Mucosa of rectum (tissue), 2 donors: ENCODE data around the gene C17orf100.

Source experiments
- H3K27ac ChIP-seq, 2 donors: one replicate each; pipeline ENCODE4 v1.7.0; 2013; ENCODE audit warnings: inconsistent platforms in 2 of 2, low read depth in 2 of 2, low read length in 2 of 2
- H3K27me3 ChIP-seq, 2 donors: one replicate each; pipeline ENCODE4 v1.7.0; 2013; ENCODE audit warnings: low read length in 2 of 2; ENCODE audit not compliant: control insufficient read depth in 2 of 2, insufficient read depth in 2 of 2
- H3K36me3 ChIP-seq, 2 donors: one replicate each; pipeline ENCODE4 v1.7.0; 2013; ENCODE audit warnings: low read length in 2 of 2; ENCODE audit not compliant: control insufficient read depth in 2 of 2, insufficient read depth in 2 of 2
- H3K4me1 ChIP-seq, 2 donors: one replicate each; pipeline ENCODE4 v1.7.0; 2013; ENCODE audit warnings: low read length in 2 of 2, mild to moderate bottlenecking in 1 of 2; ENCODE audit not compliant: control insufficient read depth in 2 of 2, insufficient read depth in 2 of 2
- H3K4me3 ChIP-seq, 2 donors: one replicate each; pipeline ENCODE4 v1.7.0; 2013; ENCODE audit warnings: low read length in 2 of 2
- H3K9ac ChIP-seq, 2 donors: one replicate each; pipeline ENCODE4 v1.7.0; 2013; ENCODE audit warnings: low read length in 2 of 2, low read depth in 1 of 2, mild to moderate bottlenecking in 1 of 2
- H3K9me3 ChIP-seq, 2 donors: one replicate each; pipeline ENCODE4 v1.7.0; 2013; ENCODE audit warnings: low read length in 2 of 2; ENCODE audit not compliant: control insufficient read depth in 2 of 2
- donor health status: healthy.
- donor health status: Normal muscosa, but diverticular disease.

The C17orf100 gene

DNA sequence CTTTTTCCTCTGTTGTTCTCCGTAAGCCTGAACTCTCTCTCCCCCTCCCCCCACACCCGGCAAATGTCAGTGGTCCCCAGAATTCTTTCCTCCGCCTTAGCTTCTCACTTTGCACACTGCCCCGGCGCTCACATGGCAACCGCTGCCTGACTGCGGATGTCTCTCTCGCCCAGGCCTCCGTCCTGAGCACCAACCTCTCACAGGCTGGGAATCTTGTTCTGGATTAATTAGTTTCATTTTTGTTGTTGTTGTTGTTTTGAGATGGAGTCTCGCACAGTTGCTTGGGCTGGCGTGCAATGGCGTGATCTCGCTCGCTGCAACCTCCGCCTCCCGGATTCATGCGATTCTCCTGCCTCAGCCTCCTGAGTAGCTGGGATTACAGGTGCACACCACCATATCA is 16.7 kb downstream of the C17orf100 start:
- no peaks in the 10 kb centered on the region for H3K27me3 ChIP-seq
- no peaks in the 10 kb centered on the region for H3K9me3 ChIP-seq
- no peaks in the 10 kb centered on the region for H3K36me3 ChIP-seq
- H3K27ac ChIP-seq = no peak overlapping the region
- H3K4me3 ChIP-seq = no peak overlapping the region
- no peak overlapping the region for H3K9ac ChIP-seq
- peaks cover 2 to 3% of the 10 kb centered on the region in 2 donors for H3K4me1 ChIP-seq

DNA sequence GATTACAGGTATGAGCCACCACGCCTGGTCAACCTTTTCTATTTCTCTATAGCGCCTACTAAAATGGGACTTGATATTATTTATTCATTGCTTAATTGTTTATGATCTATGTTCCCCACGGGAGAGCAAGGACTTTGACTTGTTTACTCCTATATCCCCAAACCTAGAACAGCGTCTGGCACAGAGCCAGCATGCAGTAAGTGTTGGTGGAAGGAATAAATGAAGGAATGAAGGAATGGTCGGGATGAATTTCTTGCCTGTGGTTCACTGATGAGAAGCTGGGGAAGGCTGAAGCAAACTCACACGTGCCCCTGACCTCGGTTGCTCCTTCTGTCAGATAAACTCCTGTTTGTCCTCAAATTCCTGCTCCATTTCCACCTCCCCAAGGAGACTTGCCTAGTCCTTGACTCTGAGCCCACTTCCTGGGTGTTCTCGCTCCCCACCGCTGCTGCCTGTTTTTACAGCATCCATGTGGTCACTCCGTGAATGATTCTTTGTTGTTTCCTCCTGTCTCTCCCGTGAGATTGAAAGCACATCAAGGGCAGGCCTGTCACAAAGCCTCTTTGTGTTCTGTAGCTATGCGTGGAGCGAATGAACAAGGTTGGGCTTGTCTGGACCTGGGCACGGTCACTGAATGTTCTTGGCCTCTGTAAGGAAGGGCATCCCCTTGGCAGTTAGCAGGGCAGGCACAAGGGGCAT is 17.3 kb downstream of the C17orf100 start:
- no peaks in the 10 kb centered on the region for H3K36me3 ChIP-seq
- H3K4me1 ChIP-seq = peaks cover 2 to 3% of the 10 kb centered on the region in 2 donors
- H3K4me3 ChIP-seq = no peak overlapping the region
- no peak overlapping the region for H3K27ac ChIP-seq
- no peaks in the 10 kb centered on the region for H3K27me3 ChIP-seq
- no peak overlapping the region for H3K9ac ChIP-seq
- H3K9me3 ChIP-seq = no peaks in the 10 kb centered on the region

DNA sequence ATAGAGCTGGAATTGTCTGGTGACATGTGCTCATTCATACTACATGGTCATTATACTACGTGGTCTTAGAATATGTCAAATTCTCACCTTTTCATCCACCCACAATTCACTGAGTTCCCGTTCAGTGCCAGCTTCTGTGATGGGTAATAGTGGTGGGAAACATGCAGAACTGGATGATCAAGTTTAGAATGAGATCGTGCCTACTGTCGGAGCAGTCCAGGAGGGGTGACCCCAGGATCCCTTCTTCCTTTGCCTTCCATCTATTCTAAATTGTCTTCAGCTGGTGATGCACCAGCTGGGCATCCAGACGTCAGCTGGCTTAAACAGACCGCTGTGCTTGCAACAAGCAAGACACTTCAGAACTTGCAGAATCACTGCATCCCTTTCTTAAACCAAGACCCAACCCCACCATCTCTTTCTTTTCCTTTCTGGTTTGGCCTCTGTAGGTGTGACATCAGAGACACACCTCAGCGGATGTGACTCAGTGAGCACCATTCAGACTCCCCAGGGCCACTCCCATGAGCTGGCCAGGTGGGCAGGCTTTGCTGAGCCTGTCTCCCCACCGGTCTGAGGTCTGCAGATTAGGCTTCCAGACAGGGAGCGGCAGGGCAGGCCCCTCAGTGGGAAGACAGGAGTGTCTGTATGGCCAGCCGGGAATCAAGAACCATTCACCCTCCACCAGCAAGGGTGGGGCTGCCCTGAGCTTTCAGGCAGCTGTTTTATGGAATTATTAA is 18.1 kb downstream of the C17orf100 start:
- Histone ChIP-seq H3K9me3 (no peaks in the 10 kb centered on the region), H3K27ac (no peak overlapping the region), H3K9ac (no peak overlapping the region), H3K36me3 (no peaks in the 10 kb centered on the region), H3K4me1 (peaks cover 2 to 3% of the 10 kb centered on the region in 2 donors), H3K4me3 (no peak overlapping the region), H3K27me3 (no peaks in the 10 kb centered on the region)

DNA sequence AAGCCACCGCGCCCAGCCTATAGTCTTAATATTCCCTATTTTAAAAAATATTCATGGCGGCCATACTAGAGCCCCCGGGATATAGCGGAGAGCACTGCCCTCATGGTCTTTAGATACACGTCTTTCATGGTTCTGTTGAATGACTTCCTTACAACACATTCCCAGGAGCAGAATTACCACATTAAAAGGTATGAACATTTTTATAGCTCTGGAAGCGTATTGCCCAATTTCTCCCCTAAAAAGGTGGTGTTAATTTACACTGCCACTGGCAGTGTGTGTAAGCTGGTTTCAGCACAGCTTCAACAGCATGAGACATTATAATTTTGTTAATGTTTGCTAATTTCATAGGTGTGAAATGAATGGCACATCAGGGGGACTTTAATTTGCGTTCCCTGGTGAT is 19.0 kb downstream of the C17orf100 start:
- Histone ChIP-seq H3K4me3 (no peak overlapping the region), H3K9ac (no peak overlapping the region), H3K27me3 (no peaks in the 10 kb centered on the region), H3K27ac (no peak overlapping the region), H3K9me3 (no peaks in the 10 kb centered on the region), H3K36me3 (no peaks in the 10 kb centered on the region), H3K4me1 (peaks cover 2 to 3% of the 10 kb centered on the region in 2 donors)

DNA sequence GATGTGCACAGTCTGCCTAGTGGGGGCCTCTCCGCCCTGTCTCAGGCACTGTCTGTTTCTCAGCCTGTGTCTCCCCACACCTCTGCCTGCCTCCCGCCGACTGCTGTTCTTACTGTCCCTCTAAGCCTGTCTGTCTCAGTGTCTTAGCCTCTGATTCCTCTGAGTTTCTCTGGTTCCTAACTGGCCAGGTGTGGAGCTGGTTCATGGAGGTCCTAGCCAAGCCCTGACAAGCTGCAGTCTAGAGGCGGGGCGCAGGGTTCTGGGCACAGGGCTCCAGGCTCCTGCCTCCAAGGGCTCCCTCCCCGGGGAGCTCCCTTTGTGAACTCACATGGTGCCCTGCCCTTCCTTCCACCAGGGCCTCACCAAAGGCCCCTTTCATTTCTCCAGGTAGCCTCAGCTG is 19.4 kb downstream of the C17orf100 start:
- no peak overlapping the region for H3K4me3 ChIP-seq
- no peak overlapping the region for H3K9ac ChIP-seq
- H3K4me1 ChIP-seq = peaks cover 2 to 3% of the 10 kb centered on the region in 2 donors
- no peak overlapping the region for H3K27ac ChIP-seq
- H3K9me3 ChIP-seq = no peaks in the 10 kb centered on the region
- H3K36me3 ChIP-seq = no peaks in the 10 kb centered on the region
- no peaks in the 10 kb centered on the region for H3K27me3 ChIP-seq

DNA sequence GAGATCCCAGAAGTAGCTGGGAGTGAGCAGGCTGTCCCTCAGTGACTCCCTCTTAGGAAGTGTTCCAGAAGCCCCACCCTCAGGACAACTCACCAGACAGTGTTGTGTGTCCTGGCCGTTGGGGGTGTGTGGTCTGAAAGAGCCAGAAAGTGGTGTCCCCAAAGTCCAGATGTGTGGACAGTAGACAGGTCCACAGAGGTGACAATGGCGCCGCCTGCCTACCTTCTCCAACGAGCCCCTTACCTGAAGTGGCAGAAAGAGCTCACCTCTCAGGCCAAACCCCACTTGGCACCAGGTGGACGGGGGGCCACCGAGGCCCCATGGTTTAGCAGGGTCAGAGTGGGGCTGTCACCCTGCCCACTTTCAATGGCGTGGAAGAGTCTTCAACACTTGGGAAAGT is 19.9 kb downstream of the C17orf100 start:
- no peaks in the 10 kb centered on the region for H3K9me3 ChIP-seq
- peaks cover 0 to 1% of the 10 kb centered on the region in 2 donors for H3K27me3 ChIP-seq
- H3K4me1 ChIP-seq = no peaks in the 10 kb centered on the region
- no peaks in the 10 kb centered on the region for H3K36me3 ChIP-seq
- H3K9ac ChIP-seq = no peak overlapping the region
- H3K27ac ChIP-seq = no peak overlapping the region
- H3K4me3 ChIP-seq = no peak overlapping the region

DNA sequence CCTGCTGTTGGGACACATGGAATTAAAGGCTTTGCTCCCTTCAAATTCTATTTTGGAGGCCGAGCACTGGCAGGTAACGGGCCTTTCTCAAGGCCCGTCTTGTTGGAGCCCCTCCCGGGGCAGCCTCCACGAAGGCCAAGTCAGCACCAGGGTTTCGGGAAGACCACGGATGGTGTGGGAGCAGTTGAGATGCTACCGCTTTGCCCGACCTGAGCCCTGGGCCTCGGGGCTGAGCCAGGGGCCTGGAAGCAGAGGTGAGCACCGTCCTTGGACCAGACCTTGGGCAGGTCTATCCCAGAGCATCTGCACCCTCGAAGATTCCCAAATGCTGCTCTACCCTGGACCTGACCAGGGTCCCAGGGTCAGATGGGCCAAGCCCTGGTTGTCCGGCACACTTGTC is 23.0 kb downstream of the C17orf100 start:
- H3K9me3 ChIP-seq = no peaks in the 10 kb centered on the region
- H3K27me3 ChIP-seq = peaks cover 6 to 13% of the 10 kb centered on the region in 2 donors
- H3K36me3 ChIP-seq = no peaks in the 10 kb centered on the region
- no peaks in the 10 kb centered on the region for H3K4me1 ChIP-seq
- H3K9ac ChIP-seq = no peak overlapping the region
- no peak overlapping the region for H3K27ac ChIP-seq
- H3K4me3 ChIP-seq = no peak overlapping the region

DNA sequence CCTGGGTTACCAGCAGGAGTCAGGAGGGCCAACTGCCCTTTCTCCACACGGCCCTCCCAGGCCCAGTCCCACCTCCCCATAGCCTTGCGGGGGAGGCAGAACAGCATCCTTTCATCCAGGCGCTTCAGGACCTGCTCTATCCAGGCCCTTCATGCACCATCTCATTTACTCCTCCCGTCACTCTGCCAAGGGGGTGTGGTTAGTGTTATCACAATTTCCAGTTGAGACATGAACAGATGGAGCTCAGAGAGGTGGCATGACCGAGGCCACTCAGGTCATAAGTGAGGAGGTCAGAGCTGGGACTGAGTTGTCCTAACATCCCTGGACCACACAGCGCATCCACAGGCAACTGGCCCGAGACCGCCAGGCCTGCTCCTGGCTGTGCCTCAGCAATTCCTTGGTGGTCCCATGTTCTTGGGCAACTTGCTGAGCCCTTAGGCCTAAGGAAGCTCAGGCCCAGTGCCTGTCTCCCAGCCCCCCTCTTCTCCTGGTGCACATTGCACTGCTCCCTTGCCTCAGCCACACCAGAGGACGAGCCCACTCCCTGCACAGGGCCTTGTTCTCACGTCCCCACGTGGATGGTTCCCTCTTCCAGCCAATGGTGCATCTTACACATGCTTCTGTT is 23.8 kb downstream of the C17orf100 start:
- Histone ChIP-seq H3K27ac (no peak overlapping the region), H3K27me3 (peaks cover 6 to 13% of the 10 kb centered on the region in 2 donors), H3K9me3 (no peaks in the 10 kb centered on the region), H3K4me3 (no peak overlapping the region), H3K4me1 (no peaks in the 10 kb centered on the region), H3K9ac (no peak overlapping the region), H3K36me3 (no peaks in the 10 kb centered on the region)

DNA sequence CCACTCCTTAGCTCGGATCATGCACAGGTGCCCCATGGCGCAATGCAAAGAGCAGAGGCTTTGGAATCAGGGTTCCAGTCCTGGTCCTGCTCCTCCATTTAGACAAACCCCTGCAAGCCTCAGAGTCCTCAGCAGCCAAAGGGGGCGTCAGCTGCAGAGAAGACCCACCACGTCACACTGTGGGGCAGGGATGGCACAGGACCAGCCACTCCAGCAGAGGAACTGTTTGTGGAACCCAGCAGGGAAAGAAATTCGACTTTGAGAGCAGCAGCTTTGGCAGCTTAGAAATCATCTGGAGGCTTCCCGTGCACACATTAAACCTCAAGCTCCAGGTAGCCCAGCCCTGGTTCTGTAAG is 25.2 kb downstream of the C17orf100 start:
- Histone ChIP-seq H3K27ac (no peak overlapping the region), H3K36me3 (no peaks in the 10 kb centered on the region), H3K27me3 (peaks cover 6 to 13% of the 10 kb centered on the region in 2 donors), H3K9ac (no peak overlapping the region), H3K9me3 (no peaks in the 10 kb centered on the region), H3K4me3 (no peak overlapping the region), H3K4me1 (no peaks in the 10 kb centered on the region)

DNA sequence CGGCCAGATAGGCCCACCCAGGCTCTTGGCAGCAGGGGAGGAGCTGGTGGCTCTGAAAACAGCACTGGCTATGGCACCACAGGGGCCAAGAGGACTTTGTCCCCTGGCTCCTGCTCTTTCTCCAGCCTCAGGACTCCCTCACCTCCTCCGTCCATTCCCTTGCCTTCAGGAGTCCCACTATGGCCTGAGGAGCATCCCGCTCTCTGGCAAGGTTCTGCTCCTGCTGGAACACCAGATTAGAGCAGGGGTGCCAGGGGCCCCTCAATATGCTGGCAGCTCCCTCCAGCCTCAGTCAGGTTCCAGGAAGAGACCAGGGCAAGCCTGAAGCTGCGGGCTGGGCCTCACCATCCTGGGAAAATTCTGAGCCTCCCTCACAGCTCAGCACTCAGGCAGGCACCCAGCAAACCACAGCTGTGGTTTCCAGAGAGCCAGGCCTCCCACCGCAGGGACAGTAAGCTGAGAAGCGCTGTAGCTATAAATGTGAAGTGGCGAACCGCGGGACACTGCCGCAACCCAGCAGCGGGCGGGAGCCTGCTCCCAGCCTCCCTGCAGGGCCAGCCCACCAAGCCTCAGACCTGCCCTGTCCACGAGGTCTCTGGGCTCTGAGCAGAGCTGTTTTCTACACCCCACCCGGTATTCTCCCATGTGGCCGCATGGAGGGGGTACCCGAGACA is 25.7 kb downstream of the C17orf100 start:
- Histone ChIP-seq H3K4me3 (no peak overlapping the region), H3K9ac (no peak overlapping the region), H3K27me3 (peaks cover 6 to 14% of the 10 kb centered on the region in 2 donors)

More for the DNA sequence above, 25.7 kb downstream of the C17orf100 start:
- Histone ChIP-seq H3K36me3 (no peaks in the 10 kb centered on the region), H3K27ac (no peak overlapping the region), H3K9me3 (no peaks in the 10 kb centered on the region), H3K4me1 (no peaks in the 10 kb centered on the region)
